CD4-positive, alpha-beta T cell (primary cell): ENCODE measurements around the gene MRNIP. TPM values are rescaled to one million over a fixed set of nuclear protein-coding genes. Genes with fewer than 3 reads are reported as not detected.

ENCODE experiments used
- ATAC-seq: fragments of 200-7000 bp; cut with Tn5 transposase; one replicate; pipeline ENCODE4 v1.10.0; 2022; ENCODE audit warnings: mild to moderate bottlenecking; ENCODE audit not compliant: poor library complexity
- CTCF ChIA-PET: fragments of 350-600 bp; sonication (Branson Sonifier 250); formaldehyde crosslinking; loops from one replicate; lab custom pipeline; 2021; ENCODE audit warnings: antibody characterized with exemption, inconsistent platforms; lab: Charles Lee
- POLR2A ChIA-PET: fragments of 350-600 bp; sonication (Branson Sonifier 250); formaldehyde crosslinking; loops from one replicate; lab custom pipeline; 2021; ENCODE audit warnings: antibody characterized with exemption, inconsistent platforms; lab: Charles Lee
- DNase-seq, 14 experiments: peaks; one replicate each; pipeline ENCODE4 v3.0.0-alpha.2; 2013 to 2020; ENCODE audit warnings: mixed read lengths in 2 of 14
- H3K27ac ChIP-seq, 2 donors: one replicate each; pipeline versions ENCODE4 v1.5.1 to v1.7.0; 2013; ENCODE audit warnings: low read length in 2 of 2, low read depth in 1 of 2, mild to moderate bottlenecking in 1 of 2
- H3K27me3 ChIP-seq, 2 experiments: 1 replicate in 1 of 2; 2 replicates in 1 of 2; pipeline versions ENCODE4 v1.6.1 to v1.7.0; 2013; ENCODE audit warnings: low read length in 2 of 2, control low read depth in 1 of 2, mild to moderate bottlenecking in 1 of 2, moderate library complexity in 1 of 2; ENCODE audit not compliant: insufficient read depth in 2 of 2, control insufficient read depth in 1 of 2
- H3K36me3 ChIP-seq: one replicate; pipeline ENCODE4 v1.6.1; 2013; ENCODE audit warnings: low read length, control low read depth; ENCODE audit not compliant: insufficient read depth
- H3K4me1 ChIP-seq: one replicate; pipeline ENCODE4 v1.6.1; 2013; ENCODE audit warnings: low read length, control low read depth; ENCODE audit not compliant: insufficient read depth
- H3K4me3 ChIP-seq: one replicate; pipeline ENCODE4 v1.5.1; 2013; ENCODE audit warnings: mild to moderate bottlenecking, low read length, moderate library complexity
- H3K9me3 ChIP-seq, 2 experiments: 1 replicate in 1 of 2; 2 replicates in 1 of 2; pipeline versions ENCODE4 v1.6.1 to v1.7.0; 2013; ENCODE audit warnings: low read length in 2 of 2, mild to moderate bottlenecking in 2 of 2, control low read depth in 1 of 2, moderate library complexity in 1 of 2; ENCODE audit not compliant: control insufficient read depth in 1 of 2, insufficient read depth in 1 of 2
- H3K27ac Mint-ChIP-seq: one replicate; pipeline ENCODE4 v1.8.0; 2020; ENCODE audit warnings: mixed read lengths
- H3K27me3 Mint-ChIP-seq: one replicate; pipeline ENCODE4 v1.8.0; 2021; ENCODE audit warnings: mixed read lengths
- H3K36me3 Mint-ChIP-seq: one replicate; pipeline ENCODE4 v1.8.0; 2021; ENCODE audit warnings: low read depth, mixed read lengths
- H3K4me1 Mint-ChIP-seq: one replicate; pipeline ENCODE4 v1.8.0; 2021; ENCODE audit warnings: low read depth, mixed read lengths
- H3K4me3 Mint-ChIP-seq: one replicate; pipeline ENCODE4 v1.8.0; 2020; ENCODE audit warnings: mild to moderate bottlenecking, mixed read lengths
- H3K9me3 Mint-ChIP-seq: one replicate; pipeline ENCODE4 v1.8.0; 2020; ENCODE audit warnings: mixed read lengths
- CTCF ChIP-seq: fragments of 200-600 bp; IDR thresholded peaks from one replicate; pipeline ENCODE4 v1.8.0; 2022; ENCODE audit warnings: antibody characterized with exemption, mild to moderate bottlenecking
- intact Hi-C, 2 experiments: fragments of 100-400 bp; cut with DNase I in 1 of 2; cut with micrococcal nuclease in 1 of 2; formaldehyde crosslinking; loops; one replicate each; pipeline versions ENCODE4 v1.15.1 to v1.9.0; 2023 to 2025; cut with DNase I, micrococcal nuclease
- total RNA-seq, 174 experiments: library from RNA in 2 of 174; stranded (reverse) in 2 of 174; gene quantifications; one replicate each; pipeline ENCODE4 v1.2.3 and lab custom pipeline; 2021 to 2026

Gene MRNIP
- total RNA-seq, 2 experiments from 2014 or later = 31.8 to 32.8 TPM

GRCh38 chr5:179887802-179888201 is 29.2 kb upstream of the MRNIP start:
- H3K4me3 ChIP-seq = no peak overlapping the region
- TF ChIP-seq CTCF = no peak
- H3K27me3 ChIP-seq = no peaks in the 10 kb centered on the region
- H3K9me3 Mint-ChIP-seq = peaks cover 4% of the 10 kb centered on the region
- intact Hi-C loops = no loop called here
- DNase-seq (no peak), ATAC-seq (no peak)
- ChIA-PET CTCF (no interaction called here), POLR2A (no interaction called here)
- H3K4me3 Mint-ChIP-seq = no peak overlapping the region
- H3K4me1 Mint-ChIP-seq = no peaks in the 10 kb centered on the region
- no peak overlapping the region for H3K27ac ChIP-seq
- H3K27me3 Mint-ChIP-seq = no peaks in the 10 kb centered on the region
- no peaks in the 10 kb centered on the region for H3K4me1 ChIP-seq
- H3K9me3 ChIP-seq = peaks cover 5 to 15% of the 10 kb centered on the region in 2 experiments
- peaks cover 78% of the 10 kb centered on the region for H3K36me3 ChIP-seq
- no peak overlapping the region for H3K27ac Mint-ChIP-seq
- peaks cover 90% of the 10 kb centered on the region for H3K36me3 Mint-ChIP-seq

GRCh38 chr5:179887095-179887494 is 28.5 kb upstream of the MRNIP start:
- Mint-ChIP-seq H3K36me3 (peaks cover 86% of the 10 kb centered on the region), H3K27ac (no peak overlapping the region), H3K27me3 (no peaks in the 10 kb centered on the region), H3K4me3 (no peak overlapping the region), H3K4me1 (no peaks in the 10 kb centered on the region), H3K9me3 (peaks cover 5% of the 10 kb centered on the region)
- no peaks in the 10 kb centered on the region for H3K27me3 ChIP-seq
- ATAC-seq = no peak
- no peak overlapping the region for H3K27ac ChIP-seq
- peaks cover 10 to 20% of the 10 kb centered on the region in 2 experiments for H3K9me3 ChIP-seq
- intact Hi-C loops = no loop called here
- DNase-seq = no peak
- peaks cover 71% of the 10 kb centered on the region for H3K36me3 ChIP-seq
- CTCF ChIA-PET = no interaction called here
- TF ChIP-seq CTCF = no peak
- no peaks in the 10 kb centered on the region for H3K4me1 ChIP-seq
- POLR2A ChIA-PET = no interaction called here
- no peak overlapping the region for H3K4me3 ChIP-seq

GRCh38 chr5:179886190-179886911 is 27.7 kb upstream of the MRNIP start:
- Mint-ChIP-seq H3K36me3 (peaks cover 88% of the 10 kb centered on the region), H3K27ac (no peak overlapping the region), H3K4me1 (no peaks in the 10 kb centered on the region), H3K27me3 (no peaks in the 10 kb centered on the region), H3K4me3 (no peak overlapping the region), H3K9me3 (peaks cover 6% of the 10 kb centered on the region)
- Histone ChIP-seq H3K27ac (no peak overlapping the region), H3K4me1 (no peaks in the 10 kb centered on the region), H3K9me3 (peaks cover 10 to 20% of the 10 kb centered on the region in 2 experiments), H3K36me3 (peaks cover 63% of the 10 kb centered on the region), H3K4me3 (no peak overlapping the region), H3K27me3 (no peaks in the 10 kb centered on the region)
- ChIA-PET POLR2A (no interaction called here), CTCF (no interaction called here)
- no peak for DNase-seq
- intact Hi-C loops = no loop called here
- ATAC-seq = no peak
- TF ChIP-seq CTCF = no peak
